Caco-2 (cell line): ENCODE data around the gene UGCG. TPM values are rescaled to one million over a fixed set of nuclear protein-coding genes. Genes with fewer than 3 reads are reported as not detected.

Source experiments
- BruUV-seq: library from RNA; stranded (reverse); fragments of 400-500 nt; replicated peaks from 2 replicates; lab custom pipeline; 2021; lab: Mats Ljungman, UMichigan
- CTCF ChIA-PET: fragments of 300-600 bp; sonication (Branson Sonifier 250); formaldehyde crosslinking; loops from one replicate; lab custom pipeline; 2022; ENCODE audit warnings: antibody characterized with exemption; lab: Charles Lee
- POLR2A ChIA-PET: fragments of 300-600 bp; sonication (Branson Sonifier 250); formaldehyde crosslinking; loops from one replicate; lab custom pipeline; 2022; ENCODE audit warnings: antibody characterized with exemption; lab: Charles Lee
- DNase-seq, 2 experiments: peaks; one replicate each; pipeline versions ENCODE4 v3.0.0 to v3.0.0-alpha.2; 2020 to 2022
- H3K27me3 ChIP-seq: replicated peaks from 2 replicates; pipeline ENCODE4 v1.6.0; 2011; ENCODE audit warnings: low read length; ENCODE audit not compliant: control insufficient read depth, insufficient read depth
- H3K36me3 ChIP-seq: 2 replicates; pipeline ENCODE4 v1.5.1; 2011; ENCODE audit warnings: low read length; ENCODE audit not compliant: control insufficient read depth, insufficient read depth
- H3K4me1 ChIP-seq: fragments of 250-450 bp; sonication (Bioruptor Pico); 2 replicates; pipeline ENCODE4 v1.5.1; 2020; ENCODE audit warnings: mild to moderate bottlenecking
- H3K4me3 ChIP-seq: 2 replicates; pipeline ENCODE4 v1.5.1; 2011; ENCODE audit warnings: low read depth, mild to moderate bottlenecking, control low read depth, low read length
- H3K9me3 ChIP-seq: fragments of 250-450 bp; sonication (Bioruptor Pico); 2 replicates; pipeline ENCODE4 v1.5.1; 2020; ENCODE audit warnings: mild to moderate bottlenecking, moderate library complexity
- H3K27ac Mint-ChIP-seq: one replicate; pipeline ENCODE4 v1.8.0; 2022; ENCODE audit warnings: mixed read lengths; ENCODE audit not compliant: unreplicated experiment
- H3K27me3 Mint-ChIP-seq: one replicate; pipeline ENCODE4 v1.8.0; 2022; ENCODE audit warnings: mixed read lengths; ENCODE audit not compliant: insufficient read depth, unreplicated experiment
- H3K36me3 Mint-ChIP-seq: one replicate; pipeline ENCODE4 v1.8.0; 2022; ENCODE audit warnings: mild to moderate bottlenecking, mixed read lengths; ENCODE audit not compliant: insufficient read depth, unreplicated experiment
- H3K4me1 Mint-ChIP-seq: one replicate; pipeline ENCODE4 v1.8.0; 2022; ENCODE audit warnings: low read depth, mixed read lengths; ENCODE audit not compliant: unreplicated experiment
- H3K4me3 Mint-ChIP-seq: one replicate; pipeline ENCODE4 v1.8.0; 2022; ENCODE audit warnings: mild to moderate bottlenecking, moderate library complexity, mixed read lengths; ENCODE audit not compliant: unreplicated experiment
- H3K9me3 Mint-ChIP-seq: one replicate; pipeline ENCODE4 v1.8.0; 2022; ENCODE audit warnings: mixed read lengths; ENCODE audit not compliant: unreplicated experiment
- CTCF ChIP-seq, 2 experiments: fragments of 200-600 bp in 1 of 2; IDR thresholded peaks; 1 replicate in 1 of 2; 2 replicates in 1 of 2; pipeline versions ENCODE4 v1.5.1 to v1.8.0; 2011 to 2022; ENCODE audit warnings: antibody characterized with exemption in 1 of 2, control low read depth in 1 of 2, inconsistent platforms in 1 of 2, low read depth in 1 of 2, low read length in 1 of 2, mild to moderate bottlenecking in 1 of 2, moderate library complexity in 1 of 2; ENCODE audit not compliant: insufficient read depth in 1 of 2, severe bottlenecking in 1 of 2, unreplicated experiment in 1 of 2
- intact Hi-C: fragments of 100-400 bp; cut with micrococcal nuclease; formaldehyde crosslinking; loops from one replicate; pipeline ENCODE4 v1.10.0; 2022; ENCODE audit not compliant: unreplicated experiment
- total RNA-seq: library from RNA; stranded (reverse); gene quantifications from 2 replicates; pipeline ENCODE4 v1.2.3, GENCODE V29; 2022

The UGCG gene
- total RNA-seq, 1 experiment from 2014 or later, result 26.7 TPM

- H3K27me3 Mint-ChIP-seq, result no peaks in the 10 kb centered on the region
- no TSS peak for BruUV-seq
- ChIA-PET POLR2A (no interaction called here), CTCF (no interaction called here)
- H3K9me3 Mint-ChIP-seq, result no peaks in the 10 kb centered on the region
- no peaks in the 10 kb centered on the region for H3K4me1 Mint-ChIP-seq
- H3K27ac Mint-ChIP-seq, result no peak overlapping the region
- H3K27me3 ChIP-seq, result no peaks in the 10 kb centered on the region
- DNase-seq, result no peak
- no peaks in the 10 kb centered on the region for H3K36me3 Mint-ChIP-seq
- no peaks in the 10 kb centered on the region for H3K9me3 ChIP-seq
- no peak overlapping the region for H3K4me3 Mint-ChIP-seq
- no peak overlapping the region for H3K4me3 ChIP-seq
- H3K4me1 ChIP-seq, result no peaks in the 10 kb centered on the region
- H3K36me3 ChIP-seq, result no peaks in the 10 kb centered on the region
- intact Hi-C loops, result no loop called here
- TF ChIP-seq CTCF (IDR thresholded peaks at IDR 0.05; ENCODE audit: insufficient read depth in 1 of 2, low read depth in 1 of 2, low read length in 1 of 2, severe bottlenecking in 1 of 2, unreplicated experiment in 1 of 2), result no peak
Observed at GRCh38 chr9:111948951-111949350, 52.3 kb downstream of the UGCG start.

- TF ChIP-seq CTCF (IDR thresholded peaks at IDR 0.05; ENCODE audit: insufficient read depth in 1 of 2, low read depth in 1 of 2, low read length in 1 of 2, severe bottlenecking in 1 of 2, unreplicated experiment in 1 of 2), result no peak
- ChIA-PET POLR2A (interaction anchor here (0.7 kb wide), 1 partner anchor 205 kb away, joined by 3 read pairs; no protein-coding TSS in a partner anchor), CTCF (interaction anchor here (0.6 kb wide), 1 partner anchor 48 kb away, joined by 4 read pairs; no protein-coding TSS in a partner anchor)
- H3K9me3 ChIP-seq, result no peaks in the 10 kb centered on the region
- no peaks in the 10 kb centered on the region for H3K27me3 ChIP-seq
- H3K27me3 Mint-ChIP-seq, result no peaks in the 10 kb centered on the region
- no peak for DNase-seq
- no peaks in the 10 kb centered on the region for H3K9me3 Mint-ChIP-seq
- BruUV-seq, result no TSS peak
- intact Hi-C loops, result no loop called here
- no peaks in the 10 kb centered on the region for H3K36me3 Mint-ChIP-seq
- H3K4me1 Mint-ChIP-seq, result peaks cover under 1% of the 10 kb centered on the region
- H3K4me3 Mint-ChIP-seq, result no peak overlapping the region
- no peaks in the 10 kb centered on the region for H3K36me3 ChIP-seq
- no peak overlapping the region for H3K4me3 ChIP-seq
- H3K27ac Mint-ChIP-seq, result no peak overlapping the region
- no peaks in the 10 kb centered on the region for H3K4me1 ChIP-seq
Observed at GRCh38 chr9:111949919-111950318, 53.3 kb downstream of the UGCG start.

GRCh38 chr9:111952559-111952958 is 55.9 kb downstream of the UGCG start:
- no peaks in the 10 kb centered on the region for H3K36me3 Mint-ChIP-seq
- no peaks in the 10 kb centered on the region for H3K27me3 Mint-ChIP-seq
- no peak for TF ChIP-seq CTCF (IDR thresholded peaks at IDR 0.05; ENCODE audit: insufficient read depth in 1 of 2, low read depth in 1 of 2, low read length in 1 of 2, severe bottlenecking in 1 of 2, unreplicated experiment in 1 of 2)
- H3K4me1 Mint-ChIP-seq, result peaks cover 12% of the 10 kb centered on the region
- H3K4me3 ChIP-seq, result no peak overlapping the region
- H3K27ac Mint-ChIP-seq, result no peak overlapping the region
- H3K36me3 ChIP-seq, result no peaks in the 10 kb centered on the region
- H3K27me3 ChIP-seq, result no peaks in the 10 kb centered on the region
- H3K4me3 Mint-ChIP-seq, result no peak overlapping the region
- H3K4me1 ChIP-seq, result no peaks in the 10 kb centered on the region
- no TSS peak for BruUV-seq
- DNase-seq, result no peak
- CTCF ChIA-PET, result no interaction called here
- H3K9me3 ChIP-seq, result no peaks in the 10 kb centered on the region
- POLR2A ChIA-PET, result no interaction called here
- no peaks in the 10 kb centered on the region for H3K9me3 Mint-ChIP-seq
- intact Hi-C loops, result no loop called here
